NOMO-1 (cell line): ENCODE results near the gene MOCS1.
A peak's percentile ranks its signal among the peaks of the same experiment; 100 is the strongest.

ENCODE experiments used
- DNase-seq, 2 experiments: peaks; one replicate each; lab custom pipeline; 2025; ENCODE audit not compliant: unreplicated experiment in 2 of 2; lab: John Stamatoyannopoulos, UW

The MOCS1 gene

GRCh38 chr6:39881851-39882530 is 52.3 kb downstream of the MOCS1 start:
- DNase-seq, result no peak

DNA sequence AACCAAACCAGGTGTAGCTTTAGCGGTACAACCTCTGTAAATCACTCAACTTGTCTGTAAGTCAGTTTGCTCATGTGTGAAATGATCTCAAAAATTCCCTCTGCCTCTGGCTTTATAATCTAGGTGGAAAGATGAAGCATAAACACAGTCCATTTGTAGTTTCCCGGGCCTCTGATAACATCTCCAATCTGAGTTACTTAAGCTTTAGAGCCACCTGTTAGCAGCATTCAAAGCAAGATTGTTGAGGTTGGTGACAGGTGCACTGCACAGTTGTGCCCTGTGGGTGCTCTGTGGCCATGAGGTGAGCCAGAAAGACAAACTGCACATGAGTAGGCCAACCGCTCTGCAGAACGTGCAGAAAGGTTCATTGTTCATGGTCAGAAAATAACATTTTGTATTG is 53.7 kb downstream of the MOCS1 start:
- no peak for DNase-seq

DNA sequence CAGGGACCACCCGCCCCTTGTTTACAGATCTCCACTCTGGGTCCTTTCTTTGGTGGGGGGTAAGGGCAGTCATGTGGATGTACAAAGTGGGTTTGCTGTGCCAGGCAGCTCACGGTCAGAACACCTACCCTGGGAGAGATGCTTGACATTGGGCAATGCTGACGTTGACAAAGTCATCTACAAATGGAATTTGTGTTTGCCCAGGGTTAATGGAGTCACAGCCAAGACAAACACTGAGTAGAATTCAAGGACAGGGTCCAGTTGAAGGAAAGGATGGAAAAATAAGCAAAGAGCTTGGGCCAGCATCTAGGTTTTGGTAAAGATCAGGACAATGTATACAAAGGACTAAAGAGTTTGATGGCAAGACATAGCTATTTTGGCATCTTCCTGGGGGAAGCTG is 54.7 kb downstream of the MOCS1 start:
- no peak for DNase-seq

DNA sequence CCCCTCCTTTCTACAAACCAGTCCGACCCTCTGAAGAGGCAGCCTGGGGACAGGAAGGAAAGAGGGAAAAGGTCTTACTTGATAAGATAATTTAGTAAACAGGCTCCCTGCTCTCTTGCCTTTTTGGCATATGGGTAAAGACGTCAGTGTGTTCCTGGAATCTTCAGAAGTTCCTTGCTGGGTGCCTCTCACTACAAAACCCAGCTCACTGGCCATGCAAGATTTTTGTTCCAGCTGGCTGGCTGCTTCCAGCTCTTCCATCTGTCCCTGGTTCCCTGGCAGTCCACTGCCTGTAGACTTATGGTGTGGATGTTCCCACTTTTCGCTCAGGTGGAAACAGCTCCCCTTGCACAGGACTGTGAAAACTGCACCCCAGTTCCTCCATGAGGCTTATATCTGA is 57.4 kb downstream of the MOCS1 start:
- no peak for DNase-seq

GRCh38 chr6:39876111-39876510 is 58.2 kb downstream of the MOCS1 start:
- DNase-seq, result no peak

DNA sequence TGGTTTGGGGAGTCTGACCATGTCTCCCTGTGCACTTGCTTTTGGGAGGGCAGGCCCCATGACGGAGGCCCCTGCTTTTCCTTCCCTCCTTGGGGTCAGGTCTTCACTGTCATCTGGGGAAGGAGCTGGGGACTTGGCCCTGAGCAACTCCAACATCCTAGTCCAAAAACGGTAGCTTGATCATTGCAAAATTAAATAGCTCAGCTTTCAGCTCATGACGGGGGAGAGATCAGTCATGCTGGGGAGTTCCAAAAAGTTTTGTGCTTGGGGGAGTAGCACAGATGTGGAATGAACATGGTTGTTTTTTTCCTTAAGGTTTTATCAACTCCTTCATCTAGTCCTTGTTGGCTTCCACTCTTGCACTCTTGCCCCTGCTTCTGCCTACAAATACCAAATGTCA is 60.8 kb downstream of the MOCS1 start:
- no peak for DNase-seq

DNA sequence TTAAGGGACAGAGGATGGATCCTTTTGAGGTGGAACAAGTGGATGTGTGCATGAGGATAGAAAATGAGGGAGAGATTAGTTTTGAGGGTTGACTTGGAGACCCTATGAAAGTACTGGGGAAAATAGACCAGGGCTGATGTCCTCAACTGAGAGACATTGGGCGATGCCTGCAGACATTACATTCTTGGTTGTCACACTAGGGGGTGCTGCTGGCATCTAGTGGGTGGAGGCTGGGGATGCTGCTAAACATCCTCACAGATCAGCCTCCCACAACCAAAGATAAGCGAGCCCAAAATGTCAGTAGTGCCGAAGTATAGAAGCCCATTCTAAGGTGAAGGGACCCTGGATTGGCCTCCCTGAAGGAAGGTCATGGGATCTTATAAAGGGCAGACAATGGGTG is 63.3 kb downstream of the MOCS1 start:
- DNase-seq, result no peak

GRCh38 chr6:39867592-39867991 is 66.7 kb downstream of the MOCS1 start:
- DNase-seq, result no peak

DNA sequence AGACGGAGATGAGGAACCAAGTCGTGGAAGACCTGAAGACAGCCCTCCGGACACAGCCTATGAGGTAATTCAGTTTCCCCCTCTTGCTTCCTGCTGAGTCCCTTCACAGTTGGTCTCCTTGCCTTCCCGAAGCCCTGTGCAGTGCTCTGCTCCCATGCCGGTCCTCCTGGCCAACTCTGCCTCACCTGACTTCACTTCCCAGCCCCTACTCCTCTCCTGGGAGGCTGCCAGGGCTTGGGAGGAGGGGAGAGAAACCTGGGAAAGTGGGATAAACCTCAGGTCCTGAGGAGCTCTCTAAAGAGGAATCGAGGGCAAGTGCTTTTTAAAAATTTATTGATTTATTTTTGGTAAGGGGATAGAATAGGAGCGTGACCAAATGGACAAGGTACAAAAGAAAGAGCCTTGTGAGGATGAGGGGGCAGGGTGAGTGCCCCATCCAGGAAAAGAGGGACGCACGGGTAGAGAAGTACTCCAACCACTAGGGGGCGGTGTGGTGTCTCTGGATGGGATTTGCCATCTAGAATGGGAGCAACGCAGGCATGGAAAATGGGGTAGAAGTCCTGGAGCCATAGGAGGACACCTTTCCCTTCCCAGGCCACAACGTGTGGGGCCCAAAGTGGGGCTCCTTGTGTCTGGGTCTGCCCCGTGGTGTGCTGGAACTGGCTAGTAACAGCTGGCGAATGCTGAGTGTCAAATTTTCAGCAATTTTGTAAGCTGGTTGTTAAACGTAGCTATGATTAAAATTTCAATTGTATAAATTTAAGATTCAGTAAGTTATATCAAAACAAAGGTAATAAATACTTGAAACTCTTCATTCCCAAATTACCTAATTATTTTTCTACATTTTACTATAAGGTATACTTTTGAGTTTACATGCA is 69.0 kb downstream of the MOCS1 start:
- DNase-seq, result peak; percentile 14 to 46

DNA sequence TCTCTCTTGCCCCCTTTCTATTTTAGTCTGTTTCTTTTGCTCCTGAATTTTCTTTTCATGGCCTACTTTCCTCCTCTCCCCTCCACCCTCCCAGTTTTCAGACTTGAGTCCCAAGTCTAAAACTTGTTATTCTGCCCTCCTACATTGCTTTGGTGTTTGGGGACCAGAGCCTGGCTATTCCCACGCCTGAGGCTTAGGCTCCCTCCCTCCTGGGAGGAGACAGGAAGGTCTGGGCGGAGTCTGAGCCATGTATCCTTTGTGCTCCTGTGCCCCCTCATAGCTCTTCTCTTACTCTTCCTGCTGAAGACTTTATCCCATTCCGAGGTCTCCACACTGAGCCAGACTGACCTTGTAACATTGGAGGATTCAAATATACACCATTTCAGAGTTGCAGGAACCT is 72.6 kb downstream of the MOCS1 start:
- no peak for DNase-seq

DNA sequence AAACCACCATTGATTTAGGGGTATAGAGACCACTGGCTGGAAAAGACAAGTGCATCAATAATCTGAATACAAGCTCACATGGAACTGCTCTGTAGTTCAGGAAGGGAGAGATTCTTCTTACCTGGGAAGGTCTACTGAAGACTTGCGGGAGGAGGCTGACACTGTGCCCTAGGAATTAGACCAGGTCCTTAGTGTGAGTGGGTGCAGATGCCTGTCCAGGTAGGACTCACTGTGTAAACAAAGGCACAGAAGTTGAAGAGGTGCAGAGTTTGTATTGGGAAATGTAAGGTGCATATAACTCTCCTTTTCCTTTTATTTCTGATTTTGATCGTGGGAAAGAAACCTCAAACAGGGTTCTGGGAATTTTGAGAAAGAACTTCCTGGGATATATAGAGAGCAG is 75.2 kb downstream of the MOCS1 start:
- no peak for DNase-seq

DNA sequence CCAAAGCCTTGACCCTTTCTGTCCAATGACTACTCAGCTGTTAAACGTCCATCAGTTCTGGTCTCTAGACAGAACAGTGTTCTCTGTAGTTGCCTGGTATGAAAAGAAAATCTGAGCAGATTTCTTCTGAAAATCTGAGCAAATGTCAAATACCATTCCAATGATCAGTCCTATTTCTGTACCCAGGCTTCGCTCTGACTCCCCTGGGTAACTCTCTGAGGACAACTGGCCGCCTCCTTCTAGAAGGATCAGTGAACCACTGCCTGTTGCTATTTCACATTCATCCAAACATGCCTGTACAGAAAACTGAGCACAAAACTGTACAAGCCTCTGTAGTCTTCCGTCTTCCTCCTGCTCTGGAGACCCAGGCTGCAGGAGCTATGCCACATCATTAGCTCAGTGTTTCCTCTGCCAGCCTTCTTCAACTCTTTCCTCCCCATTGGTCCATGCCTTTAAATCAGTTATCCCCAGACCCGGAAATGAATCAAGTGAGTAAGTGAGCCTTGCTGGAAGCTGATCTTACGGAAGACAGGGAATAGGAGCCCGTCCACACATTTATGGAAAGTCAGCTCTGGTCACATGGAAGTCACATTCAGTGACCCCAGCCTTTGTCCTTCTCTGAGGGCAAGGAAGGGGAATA is 78.8 kb downstream of the MOCS1 start:
- no peak for DNase-seq
